Activated T-cell treated with anti-CD3 and anti-CD28 coated beads, Interleukin-2, amount 50 U/mL, for 48 hours (primary cell): Measurements from ENCODE around the gene KCNJ18.
A peak's percentile ranks its signal among the peaks of the same experiment; 100 is the strongest.
"Not testable (repeated sequence)": the region's sequence is repeated elsewhere in the genome, so short reads cannot be mapped to it uniquely, and the experiment has no call there.

Source experiments
- DNase-seq, 2 experiments: peaks; one replicate each; pipeline ENCODE4 v3.0.0-alpha.2; 2020

KCNJ18 gene

DNA sequence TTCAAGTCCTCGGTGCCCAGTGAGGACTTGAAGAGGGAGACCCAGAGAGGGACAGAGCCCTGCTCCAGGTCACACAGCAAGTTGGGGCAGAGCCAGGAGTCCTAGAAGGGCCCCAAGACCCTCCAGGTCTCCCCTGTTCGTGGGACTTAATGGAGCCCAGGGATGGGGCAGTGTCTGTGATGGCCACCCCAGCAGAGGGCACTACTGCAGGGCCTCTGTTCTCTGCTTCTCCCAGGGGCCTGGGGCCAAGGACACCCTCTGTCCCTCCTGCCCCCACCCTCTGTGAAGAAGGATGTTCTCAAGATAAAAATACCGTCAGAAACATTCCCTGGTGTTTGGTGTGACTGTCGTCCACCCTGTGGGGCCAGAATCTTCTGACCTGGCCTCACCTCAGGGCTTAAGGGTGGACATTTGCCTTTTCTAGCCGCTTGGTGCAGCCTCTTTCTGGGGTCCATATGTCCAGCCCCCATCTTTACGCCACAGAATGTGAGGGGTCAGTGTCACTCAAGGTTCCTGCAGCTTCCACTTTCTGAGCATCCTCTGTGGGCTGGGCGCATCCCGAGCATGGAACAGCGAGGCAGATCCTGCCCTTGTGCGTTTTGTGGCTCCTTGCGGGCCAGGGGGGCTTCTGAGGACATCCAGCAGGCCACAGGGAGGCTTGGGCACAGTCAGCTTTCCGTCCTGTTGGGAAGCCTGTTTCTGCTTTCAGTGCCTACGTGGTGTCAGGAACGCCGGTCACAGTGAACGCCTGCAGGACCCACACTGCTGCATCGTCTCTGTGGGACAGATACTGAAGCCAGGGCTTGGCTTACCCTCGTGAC, at the start of gene KCNJ18:
KCNJ18 (plus strand) TSS at position 641 of the 821 bp plus-strand sequence. CDS start 10,264 bp downstream, outside the sequence.
- not testable (repeated sequence) for DNase-seq

- DNase-seq: not testable (repeated sequence)
These were observed 44.2 kb upstream of the KCNJ18 start for GRCh38 chr17:21648125-21648524.

GRCh38 chr17:21650043-21650442, 42.3 kb upstream of the KCNJ18 start:
- not testable (repeated sequence) for DNase-seq

- not testable (repeated sequence) for DNase-seq
These were observed 40.3 kb upstream of the KCNJ18 start for GRCh38 chr17:21652049-21652448.

DNA sequence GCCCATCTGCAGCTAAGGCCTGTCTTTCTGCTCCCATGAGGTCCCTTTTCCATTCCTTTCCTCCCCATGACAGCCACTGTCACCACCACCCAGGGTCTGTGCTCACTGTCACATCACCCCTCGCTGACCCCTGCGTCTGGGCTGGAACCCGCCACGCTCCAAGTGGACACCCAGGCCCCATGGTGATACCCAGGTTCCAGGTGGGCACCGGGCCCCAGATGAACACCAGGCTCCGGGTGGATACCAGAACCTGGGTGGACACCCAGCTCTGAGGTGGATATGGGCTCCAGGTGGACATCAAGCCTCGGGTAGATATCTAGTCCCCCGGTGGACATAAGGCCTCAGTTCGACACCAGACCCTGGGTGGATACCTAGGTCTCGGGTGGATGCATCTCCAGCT, 39.1 kb upstream of the KCNJ18 start:
- DNase-seq: not testable (repeated sequence)

- DNase-seq: not testable (repeated sequence)
These were observed 35.6 kb upstream of the KCNJ18 start for GRCh38 chr17:21656518-21657309.

GRCh38 chr17:21659635-21660034, 32.7 kb upstream of the KCNJ18 start:
- DNase-seq: not testable (repeated sequence)

- DNase-seq: not testable (repeated sequence)
These were observed 30.9 kb upstream of the KCNJ18 start for GRCh38 chr17:21661455-21661854.

- not testable (repeated sequence) for DNase-seq
These were observed 29.2 kb upstream of the KCNJ18 start for GRCh38 chr17:21663166-21663565.

GRCh38 chr17:21663614-21664474, 28.5 kb upstream of the KCNJ18 start:
- DNase-seq: not testable (repeated sequence)

GRCh38 chr17:21665171-21665570, 27.2 kb upstream of the KCNJ18 start:
- peak; percentile 6 to 13 for DNase-seq

- DNase-seq: peak; percentile 12
These were observed 26.3 kb upstream of the KCNJ18 start for GRCh38 chr17:21665935-21666493.

GRCh38 chr17:21666711-21667412, 25.5 kb upstream of the KCNJ18 start:
- DNase-seq: peak; percentile 11 to 13

GRCh38 chr17:21667413-21668117, 24.8 kb upstream of the KCNJ18 start:
- DNase-seq: peak in 1 of 2 experiments; percentile 7

DNA sequence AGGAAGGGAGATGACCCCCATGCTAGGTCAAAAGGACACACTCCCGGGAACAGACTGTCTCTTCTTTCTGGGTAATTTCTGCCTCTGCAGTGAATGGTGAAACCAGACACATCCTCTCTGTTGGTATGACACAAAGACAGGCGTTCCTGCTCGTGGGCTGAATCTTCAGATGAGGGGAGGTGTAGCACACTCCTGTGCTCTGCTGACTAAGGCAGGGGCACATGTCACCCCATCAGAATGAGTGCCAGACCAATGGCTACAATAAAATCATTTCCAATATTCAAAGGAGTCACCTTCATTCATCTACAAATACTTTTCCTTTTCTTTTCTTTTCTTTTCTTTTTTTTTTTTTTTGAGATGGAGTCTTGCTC, 24.2 kb upstream of the KCNJ18 start:
- peak in 1 of 2 experiments; percentile 3 for DNase-seq

GRCh38 chr17:21668746-21669508, 23.4 kb upstream of the KCNJ18 start:
- peak in 1 of 2 experiments; percentile 5 for DNase-seq

- not testable (repeated sequence) for DNase-seq
These were observed 22.5 kb upstream of the KCNJ18 start for GRCh38 chr17:21669616-21670360.

GRCh38 chr17:21670361-21671155, 21.8 kb upstream of the KCNJ18 start:
- peak in 1 of 2 experiments; percentile 11 for DNase-seq

DNA sequence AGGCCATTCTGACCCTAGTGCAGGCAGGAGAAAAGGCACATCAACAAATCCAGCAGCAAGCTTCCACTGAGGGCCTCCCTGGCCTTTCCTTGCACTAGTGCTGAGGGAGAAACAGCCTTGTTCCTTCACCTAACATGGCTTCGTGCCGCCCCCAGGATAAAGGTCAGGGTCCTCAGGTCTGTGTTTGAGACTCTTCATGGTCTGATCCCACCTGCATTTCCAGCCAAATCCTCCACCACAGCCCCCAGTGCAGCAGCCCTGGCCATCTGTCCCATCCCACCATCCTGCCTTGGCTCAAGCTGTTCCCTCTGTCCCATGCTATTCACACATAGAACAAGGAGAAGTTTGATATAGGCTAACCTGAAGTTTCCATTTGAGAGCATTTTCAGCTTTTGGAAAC, 20.9 kb upstream of the KCNJ18 start:
- DNase-seq: not testable (repeated sequence)
